Tibial artery (tissue), 4 donors: Measurements from ENCODE around the gene GFI1.
A peak's percentile ranks its signal among the peaks of the same experiment; 100 is the strongest.

ENCODE experiments used
- DNase-seq, 2 donors: peaks; one replicate each; pipeline ENCODE4 v3.0.0-alpha.2; 2019
- H3K27ac ChIP-seq, 2 donors: fragments of 200-600 bp; sonication (generic) in 1 of 2; 1 replicate in 1 of 2; 2 replicates in 1 of 2; pipeline ENCODE4 v1.5.1; 2018 to 2019; ENCODE audit warnings: mild to moderate bottlenecking in 1 of 2
- H3K27me3 ChIP-seq, 2 donors: fragments of 200-600 bp; sonication (generic) in 1 of 2; one replicate each; pipeline versions ENCODE4 v1.5.1 to v1.6.0; 2016 to 2019
- H3K36me3 ChIP-seq, 3 donors: fragments of 200-600 bp; sonication (generic) in 2 of 3; one replicate each; pipeline ENCODE4 v1.5.1; 2016 to 2019; ENCODE audit warnings: mild to moderate bottlenecking in 2 of 3
- H3K4me1 ChIP-seq, 4 donors: fragments of 200-600 bp; sonication (generic) in 2 of 4; 1 replicate in 3 of 4; 2 replicates in 1 of 4; pipeline ENCODE4 v1.5.1; 2016 to 2019
- H3K4me3 ChIP-seq, 2 donors: fragments of 200-600 bp; sonication (generic) in 1 of 2; 1 replicate in 1 of 2; 2 replicates in 1 of 2; pipeline ENCODE4 v1.5.1; 2018 to 2019; ENCODE audit warnings: mild to moderate bottlenecking in 2 of 2
- H3K9me3 ChIP-seq, 3 donors: fragments of 200-600 bp; sonication (generic) in 1 of 3; one replicate each; pipeline ENCODE4 v1.5.1; 2016 to 2019
- intact Hi-C: fragments of 100-400 bp; cut with DNase I; formaldehyde crosslinking; loops from one replicate; pipeline ENCODE4 v1.15.0; 2023; ENCODE audit warnings: low total_unique reads
- TF ChIP-seq, protein P1 (sequence below), 2 experiments: fragments of 200-600 bp in 1 of 2; fragments of 450-650 bp in 1 of 2; IDR thresholded peaks; one replicate each; pipeline ENCODE4 v1.5.1; 2017 to 2019; ENCODE audit warnings: antibody characterized with exemption in 2 of 2, mild to moderate bottlenecking in 1 of 2, moderate library complexity in 1 of 2

GFI1 gene

DNA sequence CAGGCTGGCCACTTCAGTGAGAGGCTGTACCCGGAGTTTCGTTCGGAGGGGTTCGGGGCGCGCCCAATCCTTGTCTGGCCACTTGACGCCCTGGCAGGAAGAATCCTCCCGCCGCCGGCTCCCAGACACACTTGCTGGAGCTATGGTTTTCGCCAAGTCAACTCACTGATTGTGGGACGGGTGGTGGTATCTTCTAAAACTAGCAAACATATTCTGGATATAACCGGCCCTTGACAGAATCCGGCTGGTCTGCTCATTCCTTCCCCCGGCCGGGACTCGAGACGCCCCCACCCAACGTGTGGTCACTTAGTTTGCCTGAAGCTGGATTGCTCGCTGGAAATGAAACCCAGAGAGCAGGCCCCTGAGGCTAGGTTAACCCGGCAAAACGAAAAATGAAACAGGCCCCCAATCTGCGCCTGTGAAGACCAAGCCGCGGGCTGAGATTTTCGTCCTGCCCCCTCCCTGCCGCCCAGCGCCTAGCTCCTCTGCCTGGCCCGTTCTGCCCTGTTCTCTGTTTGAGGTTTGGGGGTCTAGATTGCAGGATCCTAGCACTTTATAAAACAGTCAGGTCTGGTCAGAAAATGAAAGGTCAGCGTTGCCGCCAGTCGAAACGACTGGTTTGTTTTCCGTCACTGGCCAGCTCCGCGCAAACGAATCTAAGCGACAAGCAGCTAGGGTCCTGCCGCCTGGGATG is 4.6 kb downstream of the GFI1 start:
- Histone ChIP-seq H3K9me3 (no peaks in the 10 kb centered on the region), H3K27me3 (peaks cover 3 to 77% of the 10 kb centered on the region in 2 donors), H3K36me3 (no peaks in the 10 kb centered on the region), H3K4me3 (peak overlapping the region; percentile 38 to 49), H3K27ac (no peak overlapping the region), H3K4me1 (peaks cover 5 to 69% (median 66%) of the 10 kb centered on the region in 4 donors)
- TF ChIP-seq, protein P1, sequence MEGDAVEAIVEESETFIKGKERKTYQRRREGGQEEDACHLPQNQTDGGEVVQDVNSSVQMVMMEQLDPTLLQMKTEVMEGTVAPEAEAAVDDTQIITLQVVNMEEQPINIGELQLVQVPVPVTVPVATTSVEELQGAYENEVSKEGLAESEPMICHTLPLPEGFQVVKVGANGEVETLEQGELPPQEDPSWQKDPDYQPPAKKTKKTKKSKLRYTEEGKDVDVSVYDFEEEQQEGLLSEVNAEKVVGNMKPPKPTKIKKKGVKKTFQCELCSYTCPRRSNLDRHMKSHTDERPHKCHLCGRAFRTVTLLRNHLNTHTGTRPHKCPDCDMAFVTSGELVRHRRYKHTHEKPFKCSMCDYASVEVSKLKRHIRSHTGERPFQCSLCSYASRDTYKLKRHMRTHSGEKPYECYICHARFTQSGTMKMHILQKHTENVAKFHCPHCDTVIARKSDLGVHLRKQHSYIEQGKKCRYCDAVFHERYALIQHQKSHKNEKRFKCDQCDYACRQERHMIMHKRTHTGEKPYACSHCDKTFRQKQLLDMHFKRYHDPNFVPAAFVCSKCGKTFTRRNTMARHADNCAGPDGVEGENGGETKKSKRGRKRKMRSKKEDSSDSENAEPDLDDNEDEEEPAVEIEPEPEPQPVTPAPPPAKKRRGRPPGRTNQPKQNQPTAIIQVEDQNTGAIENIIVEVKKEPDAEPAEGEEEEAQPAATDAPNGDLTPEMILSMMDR (IDR thresholded peaks at IDR 0.05), result no peak
- intact Hi-C loops, result no loop called here
- DNase-seq, result no peak

- no peaks in the 10 kb centered on the region for H3K9me3 ChIP-seq
- no peaks in the 10 kb centered on the region for H3K36me3 ChIP-seq
- DNase-seq, result no peak
- H3K4me1 ChIP-seq, result peaks cover 5 to 65% (median 63%) of the 10 kb centered on the region in 4 donors
- peak overlapping the region; percentile 38 to 49 for H3K4me3 ChIP-seq
- intact Hi-C loops, result no loop called here
- peaks cover 3 to 72% of the 10 kb centered on the region in 2 donors for H3K27me3 ChIP-seq
- TF ChIP-seq, protein P1 (IDR thresholded peaks at IDR 0.05), result no peak
- H3K27ac ChIP-seq, result no peak overlapping the region
Observed at GRCh38 chr1:92481599-92481925, 5.2 kb downstream of the GFI1 start.

- intact Hi-C loops, result no loop called here
- Histone ChIP-seq H3K27ac (no peak overlapping the region), H3K27me3 (peaks cover 3 to 69% of the 10 kb centered on the region in 2 donors), H3K36me3 (no peaks in the 10 kb centered on the region), H3K4me3 (peak overlapping the region in 1 of 2 donors; percentile 49), H3K4me1 (peaks cover 5 to 59% (median 58%) of the 10 kb centered on the region in 4 donors), H3K9me3 (no peaks in the 10 kb centered on the region)
- TF ChIP-seq, protein P1 (IDR thresholded peaks at IDR 0.05), result no peak
- DNase-seq, result no peak
Observed at GRCh38 chr1:92480813-92481598, 5.7 kb downstream of the GFI1 start.

DNA sequence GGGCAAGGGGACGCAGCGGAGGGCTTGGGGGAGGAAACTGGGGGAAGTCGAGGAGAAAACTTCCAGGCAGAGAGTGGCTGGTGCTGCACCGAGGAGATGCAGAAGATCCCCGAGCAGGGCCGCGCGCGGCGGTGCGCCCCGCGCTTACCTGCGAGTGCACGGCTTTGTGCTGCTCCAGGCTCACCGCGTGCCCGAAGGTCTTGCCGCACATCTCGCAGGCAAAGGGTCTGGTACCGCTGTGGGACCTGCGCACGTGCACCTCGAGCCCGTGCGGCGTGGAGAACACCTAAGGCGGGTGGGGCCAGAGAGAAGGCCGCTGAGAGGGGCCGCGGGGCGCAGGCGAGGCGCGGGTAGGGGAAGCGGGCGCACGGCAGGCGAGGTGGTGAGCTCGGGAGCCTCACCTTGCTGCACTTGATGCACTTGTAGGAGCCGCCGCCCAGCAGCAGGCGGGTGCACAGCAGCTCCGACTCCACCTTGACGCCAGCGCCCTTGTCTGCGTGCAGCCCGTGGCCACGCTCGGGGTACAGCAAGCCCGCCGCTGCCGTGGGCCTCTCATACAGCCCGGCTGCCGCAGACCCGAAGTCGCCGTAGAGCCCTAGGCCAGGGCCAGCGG is 6.4 kb downstream of the GFI1 start:
- Histone ChIP-seq H3K36me3 (no peaks in the 10 kb centered on the region), H3K4me1 (peaks cover 5 to 52% (median 51%) of the 10 kb centered on the region in 4 donors), H3K27me3 (peaks cover 3 to 62% of the 10 kb centered on the region in 2 donors), H3K9me3 (no peaks in the 10 kb centered on the region), H3K27ac (no peak overlapping the region), H3K4me3 (peak overlapping the region in 1 of 2 donors; percentile 49)
- TF ChIP-seq, protein P1 (IDR thresholded peaks at IDR 0.05), result no peak
- intact Hi-C loops, result no loop called here
- DNase-seq, result no peak

DNA sequence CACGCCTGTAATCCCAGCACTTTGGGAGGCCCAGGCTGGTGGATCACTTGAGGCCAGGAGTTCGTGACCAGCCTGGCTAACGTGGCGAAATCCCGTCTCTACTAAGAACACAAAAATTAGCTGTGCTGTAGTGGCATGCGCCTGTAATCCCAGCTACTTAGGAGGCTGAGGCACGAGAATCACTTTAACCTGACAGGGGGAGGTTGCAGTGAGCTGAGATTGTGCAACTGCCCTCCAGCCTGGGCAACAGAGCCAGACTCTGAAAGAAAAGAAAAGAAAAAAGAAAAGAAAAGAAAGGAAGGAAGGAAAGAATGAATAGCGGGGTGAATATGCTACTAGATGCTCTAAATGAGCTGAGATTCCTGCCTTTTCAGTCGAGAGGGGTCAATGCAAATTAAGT is 7.1 kb downstream of the GFI1 start:
- intact Hi-C loops, result no loop called here
- no peak overlapping the region for H3K4me3 ChIP-seq
- peaks cover 3 to 55% of the 10 kb centered on the region in 2 donors for H3K27me3 ChIP-seq
- no peak overlapping the region for H3K27ac ChIP-seq
- TF ChIP-seq, protein P1 (IDR thresholded peaks at IDR 0.05), result no peak
- no peak for DNase-seq
- peaks cover under 1 to 45% (median 43%) of the 10 kb centered on the region in 4 donors for H3K4me1 ChIP-seq
- H3K36me3 ChIP-seq, result no peaks in the 10 kb centered on the region
- H3K9me3 ChIP-seq, result no peaks in the 10 kb centered on the region
